Naive thymus-derived CD4-positive, alpha-beta T cell (primary cell): ENCODE results near the gene DOCK8. TPM values are rescaled to one million over a fixed set of nuclear protein-coding genes. Genes with fewer than 3 reads are reported as not detected.

Source experiments
- ATAC-seq: fragments of 150-1000 bp; cut with Tn5 transposase; 2 replicates; pipeline ENCODE4 v1.10.0; 2021; ENCODE audit warnings: mild to moderate bottlenecking, moderate library complexity
- CTCF ChIA-PET: fragments of 350-600 bp; sonication (Branson Sonifier 250); formaldehyde crosslinking; loops from one replicate; lab custom pipeline; 2021; ENCODE audit warnings: antibody characterized with exemption; lab: Charles Lee
- POLR2A ChIA-PET: fragments of 350-600 bp; sonication (Branson Sonifier 250); formaldehyde crosslinking; loops from one replicate; lab custom pipeline; 2021; ENCODE audit warnings: antibody characterized with exemption, inconsistent platforms; lab: Charles Lee
- DNase-seq, 9 donors: peaks; one replicate each; pipeline versions ENCODE4 v3.0.0 to v3.0.0-alpha.2; 2020 to 2022; ENCODE audit warnings: mixed read lengths in 1 of 9
- H3K27ac ChIP-seq: one replicate; pipeline ENCODE4 v1.7.0; 2013; ENCODE audit warnings: mild to moderate bottlenecking, low read depth, low read length, moderate library complexity
- H3K27me3 ChIP-seq, 2 donors: one replicate each; pipeline ENCODE4 v1.7.0; 2013; ENCODE audit warnings: low read length in 2 of 2, mild to moderate bottlenecking in 2 of 2, moderate library complexity in 2 of 2; ENCODE audit not compliant: control insufficient read depth in 2 of 2, insufficient read depth in 2 of 2
- H3K36me3 ChIP-seq, 3 experiments: 1 replicate in 2 of 3; 2 replicates in 1 of 3; pipeline ENCODE4 v1.7.0; 2013; ENCODE audit warnings: low read length in 3 of 3, mild to moderate bottlenecking in 3 of 3, moderate library complexity in 1 of 3; ENCODE audit not compliant: insufficient read depth in 3 of 3, control insufficient read depth in 2 of 3
- H3K4me1 ChIP-seq, 2 donors: one replicate each; pipeline ENCODE4 v1.7.0; 2013; ENCODE audit warnings: low read length in 2 of 2, mild to moderate bottlenecking in 2 of 2, moderate library complexity in 1 of 2; ENCODE audit not compliant: control insufficient read depth in 2 of 2, insufficient read depth in 2 of 2
- H3K4me3 ChIP-seq: 2 replicates; pipeline ENCODE4 v1.7.0; 2013; ENCODE audit warnings: mild to moderate bottlenecking, low read length
- H3K9me3 ChIP-seq, 3 experiments: 1 replicate in 2 of 3; 2 replicates in 1 of 3; pipeline ENCODE4 v1.7.0; 2013; ENCODE audit warnings: low read length in 3 of 3; ENCODE audit not compliant: control insufficient read depth in 2 of 3
- H3K27ac Mint-ChIP-seq, 9 donors: one replicate each; pipeline ENCODE4 v1.8.0; 2020 to 2022; ENCODE audit warnings: mixed read lengths in 9 of 9, mild to moderate bottlenecking in 8 of 9, moderate library complexity in 5 of 9, inconsistent platforms in 2 of 9
- H3K27me3 Mint-ChIP-seq, 5 donors: one replicate each; pipeline ENCODE4 v1.8.0; 2021 to 2022; ENCODE audit warnings: mixed read lengths in 5 of 5, mild to moderate bottlenecking in 1 of 5
- H3K36me3 Mint-ChIP-seq, 5 donors: one replicate each; pipeline ENCODE4 v1.8.0; 2020 to 2022; ENCODE audit warnings: mixed read lengths in 5 of 5, mild to moderate bottlenecking in 3 of 5, inconsistent platforms in 1 of 5
- H3K4me1 Mint-ChIP-seq, 7 donors: one replicate each; pipeline ENCODE4 v1.8.0; 2020 to 2022; ENCODE audit warnings: mixed read lengths in 7 of 7, mild to moderate bottlenecking in 3 of 7, inconsistent platforms in 1 of 7
- H3K4me3 Mint-ChIP-seq, 10 donors: one replicate each; pipeline ENCODE4 v1.8.0; 2020 to 2022; ENCODE audit warnings: mild to moderate bottlenecking in 10 of 10, mixed read lengths in 10 of 10, moderate library complexity in 6 of 10, inconsistent platforms in 2 of 10
- H3K9me3 Mint-ChIP-seq, 11 donors: one replicate each; pipeline ENCODE4 v1.8.0; 2020 to 2022; ENCODE audit warnings: mixed read lengths in 11 of 11, mild to moderate bottlenecking in 4 of 11, inconsistent platforms in 1 of 11, moderate library complexity in 1 of 11
- intact Hi-C, 2 donors: fragments of 100-400 bp; cut with micrococcal nuclease; formaldehyde crosslinking; loops; one replicate each; pipeline ENCODE4 v1.15.1; 2023
- polyA plus RNA-seq, 2 donors: library from polyadenylated mRNA; unstranded; fragments of 300-500 nt; fragmentation: Illumina TruSeq; gene quantifications; one replicate each; pipeline ENCODE4 v1.2.3, GENCODE V29; 2021
- total RNA-seq, 6 experiments: library from RNA in 5 of 6; stranded (reverse) in 5 of 6; gene quantifications; 1 replicate in 5 of 6; 2 replicates in 1 of 6; pipeline ENCODE4 v1.2.3 and lab custom pipeline; 2021 to 2026

The DOCK8 gene
- total and polyA plus RNA-seq, 7 experiments from 2014 or later, result 47.7 to 294 (median 225) TPM

DNA sequence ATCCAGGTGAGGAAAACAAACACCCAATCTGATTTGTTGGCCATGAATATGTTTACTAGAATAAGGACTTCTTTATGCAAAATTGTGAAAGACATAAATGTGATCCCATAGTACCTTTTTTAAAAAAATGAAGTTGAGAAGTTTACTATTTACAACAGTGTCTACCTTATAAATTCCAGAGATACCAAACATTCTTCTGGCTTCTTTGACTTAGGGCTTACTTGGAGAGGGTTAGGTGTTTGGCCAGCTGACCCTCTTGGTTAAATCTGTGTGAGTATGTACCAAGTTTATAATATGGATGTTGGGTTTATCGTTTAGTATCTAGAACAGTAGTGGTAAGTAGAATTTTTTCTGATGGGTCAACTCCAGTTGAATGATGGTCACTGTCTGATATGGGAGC, 212.3 kb downstream of the DOCK8 start:
- H3K9me3 ChIP-seq, result no peaks in the 10 kb centered on the region
- H3K36me3 Mint-ChIP-seq, result peaks cover 10 to 58% (median 30%) of the 10 kb centered on the region in 5 donors
- CTCF ChIA-PET, result no interaction called here

GRCh38 chr9:431701-432100, 217.0 kb downstream of the DOCK8 start:
- Mint-ChIP-seq H3K27ac (peak overlapping the region in 4 of 9 donors; percentile 43 to 78 (median 61)), H3K4me1 (peaks cover 0 to under 1% (median 0%) of the 10 kb centered on the region in 7 donors)

More for the DNA sequence above, 212.3 kb downstream of the DOCK8 start:
- H3K4me3 ChIP-seq, result no peak overlapping the region
- no peak for DNase-seq
- ATAC-seq, result no peak
- Mint-ChIP-seq H3K27me3 (no peaks in the 10 kb centered on the region), H3K4me1 (no peaks in the 10 kb centered on the region), H3K27ac (peak overlapping the region in 2 of 9 donors; percentile 35 to 59), H3K9me3 (no peaks in the 10 kb centered on the region), H3K4me3 (no peak overlapping the region)
- H3K36me3 ChIP-seq, result peaks cover 20 to 85% (median 39%) of the 10 kb centered on the region in 3 experiments
- no peak overlapping the region for H3K27ac ChIP-seq
- H3K27me3 ChIP-seq, result no peaks in the 10 kb centered on the region
- H3K4me1 ChIP-seq, result peaks cover 0 to 3% of the 10 kb centered on the region in 2 donors
- intact Hi-C loops, result loop anchor here in 1 of 2 donors (10.0 kb wide), 1 partner anchor 92 kb away; no protein-coding TSS in a partner anchor
- POLR2A ChIA-PET, result no interaction called here

GRCh38 chr9:436482-436881, 221.8 kb downstream of the DOCK8 start:
- Histone ChIP-seq H3K27me3 (no peaks in the 10 kb centered on the region), H3K4me1 (no peaks in the 10 kb centered on the region), H3K9me3 (no peaks in the 10 kb centered on the region), H3K4me3 (no peak overlapping the region), H3K27ac (no peak overlapping the region), H3K36me3 (peaks cover 50 to 92% (median 52%) of the 10 kb centered on the region in 3 experiments)
- CTCF ChIA-PET, result interaction anchor here (0.8 kb wide), 1 partner anchor 77 kb away, joined by 6 read pairs; no protein-coding TSS in a partner anchor
- POLR2A ChIA-PET, result no interaction called here
- Mint-ChIP-seq H3K27me3 (no peaks in the 10 kb centered on the region), H3K36me3 (peaks cover 30 to 72% (median 55%) of the 10 kb centered on the region in 5 donors), H3K4me3 (no peak overlapping the region), H3K9me3 (no peaks in the 10 kb centered on the region), H3K27ac (peak overlapping the region in 1 of 9 donors; percentile 3), H3K4me1 (peaks cover 0 to 7% (median 0%) of the 10 kb centered on the region in 7 donors)
- DNase-seq (no peak), ATAC-seq (no peak)
- intact Hi-C loops, result no loop called here

More at GRCh38 chr9:431701-432100, 217.0 kb downstream of the DOCK8 start:
- no peak for DNase-seq
- Mint-ChIP-seq H3K9me3 (no peaks in the 10 kb centered on the region), H3K36me3 (peaks cover 30 to 72% (median 50%) of the 10 kb centered on the region in 5 donors), H3K4me3 (no peak overlapping the region), H3K27me3 (no peaks in the 10 kb centered on the region)
- Histone ChIP-seq H3K36me3 (peaks cover 37 to 94% (median 72%) of the 10 kb centered on the region in 3 experiments), H3K4me3 (no peak overlapping the region), H3K9me3 (no peaks in the 10 kb centered on the region), H3K27ac (no peak overlapping the region), H3K27me3 (no peaks in the 10 kb centered on the region), H3K4me1 (no peaks in the 10 kb centered on the region)
- POLR2A ChIA-PET, result no interaction called here
- no peak for ATAC-seq
- intact Hi-C loops, result no loop called here
- CTCF ChIA-PET, result no interaction called here

- Mint-ChIP-seq H3K36me3 (peaks cover 26 to 75% (median 58%) of the 10 kb centered on the region in 5 donors), H3K4me3 (peak overlapping the region in 1 of 10 donors; percentile 30), H3K27me3 (no peaks in the 10 kb centered on the region), H3K27ac (peak overlapping the region in 5 of 9 donors; percentile 23 to 77 (median 53)), H3K4me1 (peaks cover 0 to 7% (median 0%) of the 10 kb centered on the region in 7 donors), H3K9me3 (no peaks in the 10 kb centered on the region)
- ATAC-seq, result no peak
- Histone ChIP-seq H3K27ac (no peak overlapping the region), H3K4me1 (no peaks in the 10 kb centered on the region), H3K9me3 (no peaks in the 10 kb centered on the region), H3K4me3 (no peak overlapping the region), H3K27me3 (no peaks in the 10 kb centered on the region), H3K36me3 (peaks cover 48 to 92% (median 58%) of the 10 kb centered on the region in 3 experiments)
- intact Hi-C loops, result no loop called here
- ChIA-PET CTCF (no interaction called here), POLR2A (no interaction called here)
- DNase-seq, result no peak
Observed at GRCh38 chr9:437066-437465, 222.4 kb downstream of the DOCK8 start.

- H3K4me1 ChIP-seq, result no peaks in the 10 kb centered on the region
- H3K36me3 ChIP-seq, result peaks cover 52 to 92% (median 59%) of the 10 kb centered on the region in 3 experiments
- Mint-ChIP-seq H3K27ac (peak overlapping the region in 5 of 9 donors; percentile 21 to 77 (median 53)), H3K9me3 (no peaks in the 10 kb centered on the region), H3K4me3 (no peak overlapping the region), H3K4me1 (peaks cover 0 to 7% (median 0%) of the 10 kb centered on the region in 7 donors), H3K36me3 (peaks cover 24 to 75% (median 56%) of the 10 kb centered on the region in 5 donors), H3K27me3 (no peaks in the 10 kb centered on the region)
- intact Hi-C loops, result no loop called here
- H3K27ac ChIP-seq, result no peak overlapping the region
- DNase-seq (no peak), ATAC-seq (no peak)
- ChIA-PET POLR2A (no interaction called here), CTCF (no interaction called here)
- H3K9me3 ChIP-seq, result no peaks in the 10 kb centered on the region
- no peaks in the 10 kb centered on the region for H3K27me3 ChIP-seq
- H3K4me3 ChIP-seq, result no peak overlapping the region
Observed at GRCh38 chr9:437574-438001, 222.9 kb downstream of the DOCK8 start.

DNA sequence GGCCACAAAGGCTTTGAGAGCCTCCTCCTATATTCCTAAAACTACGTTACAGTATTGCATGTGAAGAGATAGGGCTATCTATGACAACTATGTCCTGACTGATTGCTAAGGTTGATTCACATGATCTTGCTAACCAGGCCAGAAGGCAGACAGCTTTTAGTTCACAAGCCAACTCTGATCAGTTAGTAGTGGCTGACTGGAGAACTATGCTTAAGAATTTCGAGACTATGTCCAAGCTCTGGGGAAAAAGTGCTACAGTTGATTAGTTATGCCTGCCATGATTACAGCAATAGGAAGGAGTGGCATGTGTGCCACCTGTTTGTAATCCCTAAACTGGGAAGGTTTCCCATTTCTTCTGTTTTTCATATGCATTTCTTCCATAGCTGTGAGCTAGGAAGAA, 223.4 kb downstream of the DOCK8 start:
- H3K27ac Mint-ChIP-seq, result peak overlapping the region in 2 of 9 donors; percentile 21 to 27
- H3K4me3 Mint-ChIP-seq, result no peak overlapping the region
- no peaks in the 10 kb centered on the region for H3K27me3 Mint-ChIP-seq
- no peak for DNase-seq
- ATAC-seq, result no peak
- intact Hi-C loops, result no loop called here
- ChIA-PET POLR2A (no interaction called here), CTCF (no interaction called here)
- H3K36me3 Mint-ChIP-seq, result peaks cover 24 to 74% (median 52%) of the 10 kb centered on the region in 5 donors
- Histone ChIP-seq H3K4me3 (no peak overlapping the region), H3K27ac (no peak overlapping the region), H3K36me3 (peaks cover 52 to 92% (median 59%) of the 10 kb centered on the region in 3 experiments), H3K9me3 (no peaks in the 10 kb centered on the region), H3K4me1 (no peaks in the 10 kb centered on the region), H3K27me3 (no peaks in the 10 kb centered on the region)
- peaks cover 0 to 7% (median 0%) of the 10 kb centered on the region in 7 donors for H3K4me1 Mint-ChIP-seq
- H3K9me3 Mint-ChIP-seq, result no peaks in the 10 kb centered on the region
